ENCODE results near the gene KRT26. TPM values are rescaled to one million over a fixed set of nuclear protein-coding genes. Genes with fewer than 3 reads are reported as not detected.

The KRT26 gene
- total and polyA plus RNA-seq, 2 of the 8 experiments (the other 6 are each of a cell fraction or from before 2014, with no cell fraction given) = not detected

DNA sequence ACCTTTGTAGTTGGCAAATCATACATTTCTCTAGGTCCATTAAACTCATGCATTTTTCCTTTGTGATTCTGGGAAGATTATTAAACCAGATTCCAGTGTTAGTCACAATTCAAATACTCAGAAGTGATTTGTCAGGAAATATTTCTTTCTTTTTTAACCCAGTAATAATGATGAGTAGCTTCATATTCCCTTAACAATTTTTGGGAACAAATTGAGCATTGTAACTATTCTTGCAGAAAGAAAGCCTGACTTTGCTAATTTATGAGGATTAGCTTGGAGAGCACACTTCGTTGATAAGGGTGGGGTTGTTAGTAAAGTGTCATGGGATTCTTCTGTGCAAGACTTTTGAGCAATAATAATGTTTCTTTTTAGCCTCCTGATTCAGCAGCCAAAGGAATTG lies 49.8 kb downstream of the KRT26 start:
- CTCF ChIA-PET (ENCODE audit: partially characterized antibody) = interaction anchor here (0.7 to 1.1 kb wide), 2 partner anchors 19 to 759 kb away, joined by 3 to 6 read pairs; partner anchors contain the start of gene KRT24
- no peak overlapping the region for H2BK20ac ChIP-seq (ENCODE audit: low read length)

More for the DNA sequence above, 49.8 kb downstream of the KRT26 start:
- no peak overlapping the region for H2BK120ac ChIP-seq (replicated peaks; ENCODE audit: low read depth, low read length)
- H3K4me1 ChIP-seq (replicated peaks in 1 of 4; ENCODE audit: control insufficient read depth in 3 of 4, insufficient read depth in 4 of 4, low read length in 3 of 4) = no peaks in the 10 kb centered on the region
- H4K91ac ChIP-seq (replicated peaks; ENCODE audit: insufficient read length, low read length) = no peak overlapping the region
- H2BK15ac ChIP-seq (ENCODE audit: low read length) = no peak overlapping the region
- no peak overlapping the region for H2BK5ac ChIP-seq (ENCODE audit: low read depth, low read length)
- no peak overlapping the region for H3K4ac ChIP-seq (replicated peaks; ENCODE audit: insufficient read length, low read depth, low read length)
- no peak overlapping the region for H2AK5ac ChIP-seq (ENCODE audit: low read depth, low read length)
- H3K23me2 ChIP-seq (ENCODE audit: low read depth, low read length) = no peaks in the 10 kb centered on the region
- DNase-seq (ENCODE audit: low read depth in 1 of 2, low spot score in 2 of 2) = no peak
- H3K18ac ChIP-seq (ENCODE audit: extremely low read depth, low read length) = no peak overlapping the region
- TF ChIP-seq HDAC2 (IDR thresholded peaks at IDR 0.05; ENCODE audit: borderline replicate concordance in 1 of 2, low read depth in 2 of 2, low read length in 2 of 2) (no peak), RAD21 (IDR thresholded peaks at IDR 0.05 in 1 of 2, conservative IDR thresholded peaks at IDR 0.05 in 1 of 2; ENCODE audit: low read depth in 2 of 2, low read length in 2 of 2) (no peak), JUND (IDR thresholded peaks at IDR 0.05; ENCODE audit: low read length) (no peak), SIX5 (IDR thresholded peaks at IDR 0.05; ENCODE audit: low read depth, low read length) (no peak), POLR2AphosphoS5 (IDR thresholded peaks at IDR 0.05; ENCODE audit: low read depth, low read length) (no peak), TCF12 (IDR thresholded peaks at IDR 0.05; ENCODE audit: low read depth, low read length) (no peak), FOSL1 (IDR thresholded peaks at IDR 0.05; ENCODE audit: insufficient read depth, low read depth, low read length) (no peak), CHD1 (IDR thresholded peaks at IDR 0.05; ENCODE audit: low read depth, low read length) (no peak), YY1 (IDR thresholded peaks at IDR 0.05; ENCODE audit: low read depth, low read length) (no peak), JUN (IDR thresholded peaks at IDR 0.05; ENCODE audit: low read depth, low read length) (no peak), CREB1 (IDR thresholded peaks at IDR 0.05) (no peak)
- H3K27ac ChIP-seq (ENCODE audit: low read depth, low read length) = no peak overlapping the region
- H2BK12ac ChIP-seq (ENCODE audit: low read depth, low read length) = no peak overlapping the region
- no peak overlapping the region for H4K5ac ChIP-seq (ENCODE audit: insufficient read length, low read depth, low read length)
- no peaks in the 10 kb centered on the region for H3K79me1 ChIP-seq (ENCODE audit: low read depth, low read length)
- FAIRE-seq = no peak
- H4K20me1 ChIP-seq (replicated peaks in 1 of 2; ENCODE audit: control insufficient read depth in 1 of 2, insufficient read depth in 2 of 2, low read length in 2 of 2) = no peaks in the 10 kb centered on the region
- WGBS, 2 experiments (ENCODE audit: extremely low coverage in 1 of 2, insufficient coverage in 1 of 2, insufficient read length in 1 of 2, insufficient replicate concordance in 2 of 2, low coverage in 1 of 2, low lambda C conversion rate in 2 of 2, missing lambda C conversion rate in 1 of 2) = 93% methylated on average over 1 of the region's 1 CpG; no CpG with 5 or more reads in 1 of the 2 experiments
- no peaks in the 10 kb centered on the region for H3K9me3 ChIP-seq (ENCODE audit: insufficient read depth in 2 of 2, low read depth in 1 of 2, low read length in 1 of 2)
- H3K79me2 ChIP-seq (ENCODE audit: control insufficient read depth in 1 of 2, insufficient read depth in 2 of 2, low read length in 2 of 2) = no peaks in the 10 kb centered on the region
- no peak overlapping the region for H3K23ac ChIP-seq (ENCODE audit: insufficient read length)
- H3K27me3 ChIP-seq (replicated peaks in 1 of 4; ENCODE audit: control insufficient read depth in 3 of 4, extremely low read depth in 1 of 4, insufficient read depth in 3 of 4, low read length in 3 of 4) = no peaks in the 10 kb centered on the region
- no peak overlapping the region for H3K9ac ChIP-seq (replicated peaks in 1 of 4; ENCODE audit: extremely low read depth in 1 of 4, low read depth in 3 of 4, low read length in 3 of 4)
- no peak overlapping the region for H3K4me3 ChIP-seq (ENCODE audit: extremely low read depth in 1 of 4, insufficient read depth in 2 of 4, low read depth in 3 of 4, low read length in 4 of 4)
- H3K36me3 ChIP-seq (ENCODE audit: control insufficient read depth in 2 of 4, insufficient read depth in 4 of 4, low read length in 3 of 4) = no peaks in the 10 kb centered on the region
- POLR2A ChIA-PET (ENCODE audit: partially characterized antibody) = no interaction called here
- H3K56ac ChIP-seq (replicated peaks; ENCODE audit: insufficient read length, low read depth, low read length) = no peak overlapping the region
- H3K4me2 ChIP-seq (ENCODE audit: insufficient read depth in 1 of 2, low read depth in 2 of 2, low read length in 2 of 2) = no peak overlapping the region
- H2AFZ ChIP-seq (ENCODE audit: low read length) = no peak overlapping the region
- no peak overlapping the region for H4K8ac ChIP-seq (ENCODE audit: extremely low read depth, insufficient read depth, low read length)
- no peak overlapping the region for H3K14ac ChIP-seq (ENCODE audit: insufficient read length)
